ENCODE results near the gene CAPRIN1.
"Not testable (repeated sequence)": the region's sequence is repeated elsewhere in the genome, so short reads cannot be mapped to it uniquely, and the experiment has no call there.

The CAPRIN1 gene

DNA sequence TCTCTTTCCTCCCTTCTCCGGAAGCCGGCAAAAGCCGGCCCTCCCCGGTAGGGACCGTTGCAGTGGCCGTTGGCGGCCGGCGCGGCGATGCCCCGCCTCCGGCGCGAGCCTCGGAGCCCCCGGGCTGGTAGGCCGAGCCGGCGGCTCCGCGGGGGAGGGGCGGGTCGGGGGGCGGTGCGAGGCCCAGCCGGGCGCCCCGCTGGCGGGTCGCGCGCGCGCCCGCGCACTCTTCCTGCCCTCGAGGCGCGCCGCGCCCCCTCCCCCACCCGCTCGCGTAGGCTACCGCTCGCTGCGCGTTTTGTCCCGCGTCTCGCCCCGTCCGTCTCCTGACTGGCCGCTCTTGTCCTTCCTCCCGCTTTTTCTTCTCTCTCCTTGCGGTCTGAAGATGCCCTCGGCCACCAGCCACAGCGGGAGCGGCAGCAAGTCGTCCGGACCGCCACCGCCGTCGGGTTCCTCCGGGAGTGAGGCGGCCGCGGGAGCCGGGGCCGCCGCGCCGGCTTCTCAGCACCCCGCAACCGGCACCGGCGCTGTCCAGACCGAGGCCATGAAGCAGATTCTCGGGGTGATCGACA, 591 bp downstream of the CAPRIN1 start:
- DNase-seq (ENCODE audit: low spot score), result peak; percentile 98
- TF ChIP-seq, protein P1, sequence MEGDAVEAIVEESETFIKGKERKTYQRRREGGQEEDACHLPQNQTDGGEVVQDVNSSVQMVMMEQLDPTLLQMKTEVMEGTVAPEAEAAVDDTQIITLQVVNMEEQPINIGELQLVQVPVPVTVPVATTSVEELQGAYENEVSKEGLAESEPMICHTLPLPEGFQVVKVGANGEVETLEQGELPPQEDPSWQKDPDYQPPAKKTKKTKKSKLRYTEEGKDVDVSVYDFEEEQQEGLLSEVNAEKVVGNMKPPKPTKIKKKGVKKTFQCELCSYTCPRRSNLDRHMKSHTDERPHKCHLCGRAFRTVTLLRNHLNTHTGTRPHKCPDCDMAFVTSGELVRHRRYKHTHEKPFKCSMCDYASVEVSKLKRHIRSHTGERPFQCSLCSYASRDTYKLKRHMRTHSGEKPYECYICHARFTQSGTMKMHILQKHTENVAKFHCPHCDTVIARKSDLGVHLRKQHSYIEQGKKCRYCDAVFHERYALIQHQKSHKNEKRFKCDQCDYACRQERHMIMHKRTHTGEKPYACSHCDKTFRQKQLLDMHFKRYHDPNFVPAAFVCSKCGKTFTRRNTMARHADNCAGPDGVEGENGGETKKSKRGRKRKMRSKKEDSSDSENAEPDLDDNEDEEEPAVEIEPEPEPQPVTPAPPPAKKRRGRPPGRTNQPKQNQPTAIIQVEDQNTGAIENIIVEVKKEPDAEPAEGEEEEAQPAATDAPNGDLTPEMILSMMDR (IDR thresholded peaks at IDR 0.05; ENCODE audit: extremely low read depth, missing control alignments), result no peak

DNA sequence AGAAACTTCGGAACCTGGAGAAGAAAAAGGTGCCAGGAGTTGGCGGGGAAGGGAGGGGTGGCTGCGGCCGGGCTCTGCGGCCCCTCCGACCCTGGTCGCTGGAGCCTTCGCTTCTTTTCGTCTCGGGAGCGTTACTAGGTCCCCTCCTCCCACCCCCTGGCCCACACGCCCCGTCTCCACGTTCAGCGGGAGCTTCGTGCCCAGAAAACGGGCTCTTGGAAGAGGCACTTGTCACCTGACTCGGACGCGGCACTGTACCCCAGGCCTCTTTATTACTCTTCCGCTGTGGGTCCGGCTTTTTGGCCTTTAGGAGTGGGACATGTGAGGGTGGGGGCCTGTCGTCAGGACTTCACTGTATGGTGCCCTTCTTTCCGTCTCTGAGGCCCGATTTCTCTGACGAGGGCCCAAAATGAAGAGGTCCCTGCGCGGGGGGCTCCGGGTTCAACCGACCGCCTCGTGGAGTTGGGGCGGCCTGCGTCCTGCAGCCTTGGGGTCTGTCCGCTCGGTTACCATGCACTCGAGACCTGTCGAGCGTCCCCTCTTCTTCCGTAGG, 1.2 kb downstream of the CAPRIN1 start:
- TF ChIP-seq, protein P1 (IDR thresholded peaks at IDR 0.05; ENCODE audit: extremely low read depth, missing control alignments), result no peak
- no peak for DNase-seq (ENCODE audit: low spot score)

DNA sequence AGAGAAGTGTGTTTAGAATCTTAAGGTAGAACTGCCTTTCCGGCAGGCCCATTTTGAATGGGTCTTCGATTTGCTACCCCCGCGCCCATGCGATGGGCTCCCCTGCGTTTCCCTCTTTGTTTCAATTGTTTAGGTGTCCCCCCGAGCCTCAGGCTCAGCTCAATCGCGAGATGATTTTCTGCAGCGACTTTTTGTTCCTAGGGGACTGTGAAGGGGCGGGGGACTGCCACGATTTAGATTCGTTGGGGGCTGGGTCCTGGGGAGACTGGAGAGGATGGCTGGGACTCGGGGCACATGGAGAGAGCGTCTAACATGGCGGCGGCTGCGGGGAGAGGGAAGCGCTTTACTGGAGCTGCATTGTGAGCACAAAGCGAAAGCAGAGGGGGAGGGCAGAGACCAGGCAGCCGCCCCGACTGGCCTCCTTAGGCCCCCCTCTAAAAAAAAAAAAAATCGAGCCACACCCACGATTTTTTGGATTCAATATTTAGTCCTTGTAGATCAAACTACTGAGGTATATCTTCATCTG, 1.7 kb downstream of the CAPRIN1 start:
- peak; percentile 79 for DNase-seq (ENCODE audit: low spot score)
- TF ChIP-seq, protein P1 (IDR thresholded peaks at IDR 0.05; ENCODE audit: extremely low read depth, missing control alignments), result no peak

DNA sequence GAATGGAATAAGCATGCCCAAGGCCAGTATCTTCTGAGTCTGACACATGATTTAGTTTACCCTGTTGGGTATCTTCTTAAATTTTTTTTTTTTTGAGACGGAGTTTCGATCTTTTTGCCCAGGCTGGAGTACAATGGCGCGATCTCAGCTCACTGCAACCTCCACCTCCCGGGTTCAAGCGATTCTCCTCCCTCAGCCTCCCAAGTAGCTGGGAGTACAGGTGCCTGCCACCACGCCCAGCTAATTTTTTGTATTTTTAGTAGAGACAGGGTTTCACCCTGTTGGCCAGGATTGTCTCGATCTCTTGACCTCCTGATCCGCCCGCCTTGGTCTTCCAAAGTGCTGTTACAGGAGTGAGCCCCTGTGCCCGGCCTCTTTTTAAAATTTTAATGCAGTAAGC, 2.8 kb downstream of the CAPRIN1 start:
- DNase-seq (ENCODE audit: low spot score), result not testable (repeated sequence)

DNA sequence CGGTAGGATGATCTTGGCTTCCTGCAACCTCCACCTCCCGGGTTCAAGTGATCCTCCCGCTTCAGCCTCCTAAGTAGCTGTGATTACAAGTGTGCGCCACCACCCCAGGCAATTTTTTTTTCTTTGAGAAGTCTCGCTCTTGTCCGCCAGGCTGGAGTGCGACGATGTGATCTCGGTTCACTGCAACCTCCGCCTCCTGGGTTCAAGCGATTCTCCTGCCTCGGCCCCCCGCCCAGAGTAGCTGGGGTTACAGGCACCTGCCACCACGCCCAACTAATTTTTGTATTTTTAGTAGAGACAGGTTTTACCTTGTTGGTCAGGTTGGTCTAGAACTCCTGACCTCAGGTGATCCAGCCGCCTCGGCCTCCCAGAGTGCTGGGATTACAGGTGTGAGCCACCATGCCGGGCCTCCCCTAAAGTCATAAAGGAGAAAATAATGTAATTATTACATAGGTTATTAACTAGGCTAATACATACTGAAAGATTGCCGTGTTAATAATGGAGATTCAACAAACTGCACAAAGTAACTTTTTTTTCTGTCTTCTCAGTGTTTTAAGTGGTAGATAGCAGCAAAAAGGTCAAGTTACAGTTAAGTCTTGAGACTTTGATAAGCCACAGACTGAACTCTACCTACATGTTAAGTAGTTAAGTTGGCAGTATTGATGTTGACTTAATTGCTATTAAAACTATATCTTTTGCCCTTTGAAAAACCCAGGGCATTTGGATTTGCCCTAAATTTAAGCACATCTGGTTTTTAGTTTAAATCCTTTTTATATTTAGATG, 3.9 kb downstream of the CAPRIN1 start:
- TF ChIP-seq, protein P1 (IDR thresholded peaks at IDR 0.05; ENCODE audit: extremely low read depth, missing control alignments), result no peak
- DNase-seq (ENCODE audit: low spot score), result no peak

DNA sequence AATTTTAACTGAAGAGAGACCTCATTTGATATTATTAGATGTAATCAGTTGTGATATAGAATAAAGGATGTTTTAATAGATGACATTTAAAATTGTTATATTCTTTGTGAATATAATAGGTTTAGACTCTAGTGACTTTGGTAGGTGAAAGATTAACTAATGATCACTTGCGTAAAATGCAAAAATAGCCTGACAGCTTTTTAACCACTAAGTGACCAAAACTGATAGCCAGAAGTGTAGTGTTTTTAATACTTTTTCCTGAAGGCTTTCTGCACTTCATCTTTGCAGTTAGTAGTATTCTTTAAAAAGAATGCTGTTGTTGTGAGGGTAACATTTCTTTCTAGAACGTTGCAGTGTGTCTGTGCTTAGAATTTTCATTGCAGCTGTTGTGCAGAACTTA, 5.1 kb downstream of the CAPRIN1 start:
- DNase-seq (ENCODE audit: low spot score), result no peak
- TF ChIP-seq, protein P1 (IDR thresholded peaks at IDR 0.05; ENCODE audit: extremely low read depth, missing control alignments), result no peak

DNA sequence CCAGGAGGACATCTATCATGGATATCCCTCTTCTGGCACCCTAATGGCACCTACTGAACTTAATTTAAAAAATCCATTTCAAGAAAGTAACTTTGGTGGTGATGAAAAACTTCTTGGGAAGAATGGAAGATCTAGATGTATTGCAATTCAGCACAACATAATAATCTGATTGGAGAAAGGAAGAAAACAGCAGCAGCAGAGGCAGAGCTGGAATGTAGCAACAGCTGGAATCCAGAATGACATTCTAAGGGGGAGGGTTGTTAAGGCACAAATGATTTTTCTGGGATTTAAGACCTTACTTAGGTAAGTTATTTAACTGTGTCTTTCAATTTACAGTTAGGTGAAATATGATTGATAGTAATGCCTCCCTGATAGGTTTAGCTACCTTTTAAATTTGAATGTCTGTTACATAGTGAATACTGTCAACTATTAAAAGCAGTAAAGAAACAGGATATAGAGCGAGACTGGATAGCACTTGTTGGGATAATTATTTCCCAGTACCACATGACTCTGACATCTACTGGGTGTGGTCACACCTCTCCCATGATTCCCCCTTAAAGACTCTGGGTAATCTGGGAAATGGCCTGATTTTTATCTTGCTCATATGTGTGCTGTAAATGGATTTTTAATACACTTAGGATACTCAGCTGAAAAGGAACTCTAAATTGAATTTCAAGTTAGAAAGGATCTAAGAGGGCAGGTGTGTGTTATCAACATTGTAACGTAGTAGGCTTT, 11.7 kb downstream of the CAPRIN1 start:
- TF ChIP-seq, protein P1 (IDR thresholded peaks at IDR 0.05; ENCODE audit: extremely low read depth, missing control alignments), result no peak
- DNase-seq (ENCODE audit: low spot score), result no peak
